Hematopoietic multipotent progenitor cell treated with erythropoietin and hydrocortisone succinate and interleukin-3 and kit ligand, for 15 days (in vitro differentiated cells): ENCODE results near the gene SNAP29.
A peak's percentile ranks its signal among the peaks of the same experiment; 100 is the strongest.
"Not testable (repeated sequence)": the region's sequence is repeated elsewhere in the genome, so short reads cannot be mapped to it uniquely, and the experiment has no call there.

Experiments
- DNase-seq: peaks from one replicate; pipeline ENCODE4 v3.0.0-alpha.2; 2015; ENCODE audit warnings: low spot score

SNAP29 gene

GRCh38 chr22:20858615-20859416, at the start of gene SNAP29, which contains the start of gene PI4KA:
TSS of gene SNAP29 (plus strand) at chr22:20859007. CDS start at chr22:20859111, 104 bp downstream.
TSS of gene PI4KA (minus strand) at chr22:20858811. CDS start at chr22:20858725, 86 bp downstream.
- DNase-seq = peak; percentile 98

GRCh38 chr22:20809538-20810185, 49.1 kb upstream of the SNAP29 start:
- no peak for DNase-seq

DNA sequence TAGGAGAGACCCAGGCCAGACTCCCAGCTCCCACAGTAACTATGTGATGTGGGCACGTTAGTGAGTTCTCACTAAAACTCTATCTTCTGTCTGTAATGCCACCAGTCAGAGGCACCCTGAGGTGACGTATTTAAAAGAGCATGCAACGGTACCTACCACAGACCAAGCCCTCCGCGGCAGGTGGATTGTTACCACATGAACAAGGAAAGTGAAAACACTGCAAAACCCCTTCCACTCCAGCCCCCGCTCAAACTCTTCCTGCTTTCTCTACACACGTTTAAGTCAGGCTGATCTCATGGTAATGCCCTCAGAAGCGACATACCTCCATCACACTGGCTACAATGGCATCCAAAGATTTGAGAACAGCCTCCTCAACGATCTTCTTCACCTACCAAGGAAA, 48.2 kb upstream of the SNAP29 start:
- no peak for DNase-seq

DNA sequence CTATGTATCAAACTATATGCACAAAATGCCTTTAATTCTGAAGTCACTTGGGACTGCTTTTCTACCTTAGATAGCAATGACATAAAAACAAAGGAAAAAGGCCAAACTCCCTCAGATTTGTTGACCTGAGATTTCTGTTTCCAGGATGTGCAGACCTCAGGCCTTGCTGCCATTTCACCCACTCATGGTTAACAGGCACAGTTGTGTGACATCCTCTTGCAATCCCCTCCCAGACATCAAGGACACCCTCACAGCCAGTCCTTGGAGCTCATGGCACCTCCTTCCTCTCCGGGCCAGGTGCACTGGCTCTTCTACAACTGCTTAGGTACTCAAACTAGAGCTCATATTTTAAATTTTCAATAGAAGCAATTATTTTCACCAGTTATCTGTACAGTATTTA, 47.6 kb upstream of the SNAP29 start:
- no peak for DNase-seq

GRCh38 chr22:20811971-20812660, 46.7 kb upstream of the SNAP29 start:
- DNase-seq = no peak

DNA sequence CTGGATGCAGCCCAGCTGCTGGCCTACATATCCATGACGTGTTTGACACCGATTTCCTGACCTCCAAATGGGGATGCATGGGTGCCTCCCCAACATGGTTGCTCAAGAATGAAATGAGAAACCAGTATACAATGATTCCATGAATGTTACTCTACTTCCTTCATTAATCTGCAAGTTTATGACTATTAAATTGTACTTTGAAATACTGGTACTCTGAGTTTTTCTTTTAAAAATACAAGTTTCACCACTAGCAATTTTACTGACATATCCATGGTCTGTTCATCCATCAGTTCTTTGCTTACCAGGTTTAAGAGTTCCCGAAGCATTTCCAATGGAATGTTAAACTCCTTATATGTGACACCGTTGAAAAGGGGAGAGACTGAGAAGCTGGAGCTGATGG, 45.8 kb upstream of the SNAP29 start:
- no peak for DNase-seq

DNA sequence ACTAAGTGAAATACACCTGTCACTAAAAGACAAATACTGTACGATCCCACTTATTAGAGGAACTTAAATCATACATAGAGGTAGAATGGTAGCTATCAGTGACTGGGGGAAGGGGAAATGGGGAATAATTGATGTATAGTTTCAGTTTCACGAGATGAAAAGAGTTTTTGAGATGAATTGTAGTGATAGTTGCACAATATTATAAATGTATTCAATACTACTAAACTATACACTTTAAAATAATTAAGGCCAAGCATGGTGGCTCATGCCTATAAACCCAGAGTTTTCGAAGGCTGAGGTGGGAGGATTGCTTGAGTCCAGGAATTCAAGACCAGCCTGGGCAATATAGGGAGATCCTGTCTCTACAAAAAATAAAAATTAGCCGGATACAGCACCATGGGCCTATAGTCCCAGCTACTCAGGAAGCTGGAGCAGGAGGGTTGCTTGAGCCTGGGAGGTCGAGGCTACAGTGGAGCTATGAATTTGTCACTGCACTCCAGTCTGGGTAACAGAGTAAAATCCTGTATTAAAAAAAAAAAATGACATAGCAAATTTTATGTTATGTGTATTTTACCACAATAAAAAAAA, 44.5 kb upstream of the SNAP29 start:
- no peak for DNase-seq

- no peak for DNase-seq
Measured at GRCh38 chr22:20815477-20816050, 43.2 kb upstream of the SNAP29 start.

- DNase-seq = no peak
Measured at GRCh38 chr22:20816559-20816958, 42.2 kb upstream of the SNAP29 start.

DNA sequence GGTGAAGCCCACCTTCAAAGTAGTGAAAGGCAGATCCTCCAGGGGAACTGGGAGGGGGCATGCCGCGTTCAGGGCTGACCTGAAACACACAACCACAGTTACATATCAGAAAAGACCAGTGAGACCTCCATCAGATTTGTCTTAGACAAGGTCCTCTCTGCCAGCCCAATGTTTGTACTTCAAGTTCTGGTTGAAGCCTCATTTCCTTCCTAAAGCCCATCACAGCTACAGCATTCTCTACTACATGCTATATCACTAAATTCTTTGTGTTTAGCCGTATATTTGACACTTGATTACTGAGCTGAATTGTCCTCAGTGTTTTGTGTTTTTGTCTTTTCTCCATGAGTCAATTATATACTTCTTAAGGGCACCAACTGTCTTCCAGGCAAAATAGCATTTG, 40.3 kb upstream of the SNAP29 start:
- DNase-seq = no peak

- DNase-seq = no peak
Measured at GRCh38 chr22:20819471-20819870, 39.3 kb upstream of the SNAP29 start.

DNA sequence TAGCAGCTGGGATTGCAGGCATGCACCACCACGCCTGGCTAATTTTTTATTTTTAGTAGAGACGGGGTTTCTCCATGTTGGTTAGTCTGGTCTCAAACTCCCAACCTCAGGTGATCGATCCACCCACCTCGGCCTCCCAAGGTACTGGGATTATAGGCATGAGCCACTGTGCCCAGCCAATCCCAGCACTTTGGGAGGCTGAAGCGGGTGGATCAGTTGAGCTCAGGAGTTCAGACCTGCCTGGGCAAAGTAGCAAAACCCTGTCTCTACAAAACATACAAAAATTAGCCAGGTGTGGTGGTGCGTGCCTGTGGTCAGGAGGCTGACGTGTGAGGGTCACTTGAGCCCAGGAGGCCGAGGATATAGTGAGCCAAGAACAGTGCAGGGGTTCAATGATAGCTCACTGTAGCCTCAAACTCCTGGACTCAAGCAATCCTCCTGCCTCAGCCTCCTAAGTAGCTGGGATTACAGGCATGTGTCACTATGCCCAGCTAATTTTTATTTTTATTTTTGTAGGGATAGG, 37.0 kb upstream of the SNAP29 start:
- not testable (repeated sequence) for DNase-seq

GRCh38 chr22:20822240-20822639, 36.6 kb upstream of the SNAP29 start:
- no peak for DNase-seq

GRCh38 chr22:20823264-20823663, 35.5 kb upstream of the SNAP29 start:
- no peak for DNase-seq

DNA sequence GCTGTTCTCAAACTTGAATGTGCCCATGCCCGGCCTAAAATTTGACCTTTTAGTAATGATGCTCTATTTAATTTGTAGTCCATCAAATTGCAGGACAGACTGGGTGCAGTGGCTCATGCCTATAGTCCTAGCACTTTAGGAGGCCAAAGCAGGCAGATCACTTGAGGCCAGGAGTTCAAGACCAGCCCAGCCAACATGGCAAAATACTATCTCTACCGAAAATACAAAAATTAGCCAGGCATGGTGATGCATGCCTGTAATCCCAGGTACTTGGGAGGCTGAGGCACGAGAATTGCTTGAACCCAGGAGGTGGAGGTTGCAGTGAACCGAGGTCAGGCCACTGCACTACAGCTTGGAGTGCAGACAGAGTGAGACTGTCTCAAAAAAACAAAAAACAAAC, 33.6 kb upstream of the SNAP29 start:
- DNase-seq = not testable (repeated sequence)

- no peak for DNase-seq
Measured at GRCh38 chr22:20825624-20826023, 33.2 kb upstream of the SNAP29 start.

DNA sequence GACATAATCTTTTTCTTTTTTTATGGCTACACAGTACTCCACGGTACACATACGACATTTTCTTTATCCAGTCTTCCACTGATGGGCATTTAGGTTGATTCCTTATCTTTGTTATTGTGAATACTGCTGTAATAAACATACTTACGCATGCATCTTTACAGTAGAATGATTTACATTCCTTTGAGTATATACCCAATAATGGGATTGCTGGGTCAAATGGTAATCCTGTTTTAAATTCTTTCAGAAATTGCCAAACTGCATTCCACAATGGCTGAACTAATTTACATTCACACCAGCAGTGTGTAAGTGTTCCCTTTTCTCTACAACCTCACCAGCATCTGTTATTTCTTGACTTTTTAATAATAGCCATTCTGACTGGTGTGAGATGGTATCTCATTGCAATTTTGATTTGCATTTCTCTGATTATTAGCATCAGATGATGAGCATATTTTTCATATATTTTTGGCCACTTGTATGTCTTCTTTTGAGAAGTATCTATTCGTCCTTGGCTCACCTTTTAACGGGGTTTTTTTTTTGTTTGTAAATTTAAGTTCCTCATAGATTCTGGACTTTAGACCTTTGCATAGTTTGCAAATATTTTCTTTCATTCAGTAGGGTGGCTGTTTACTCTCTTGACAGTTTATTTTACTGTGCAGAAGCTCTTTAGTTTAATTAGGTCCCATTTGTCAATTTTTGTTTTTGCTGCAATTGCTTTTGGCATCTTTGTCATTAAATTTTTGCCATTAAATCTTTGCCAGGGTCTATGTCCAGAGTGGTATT, 32.2 kb upstream of the SNAP29 start:
- DNase-seq = not testable (repeated sequence)

- no peak for DNase-seq
Measured at GRCh38 chr22:20829491-20830134, 29.2 kb upstream of the SNAP29 start.

- no peak for DNase-seq
Measured at GRCh38 chr22:20833225-20833665, 25.6 kb upstream of the SNAP29 start.

GRCh38 chr22:20834206-20834605, 24.6 kb upstream of the SNAP29 start:
- no peak for DNase-seq
